NOMO-1 (cell line): ENCODE measurements around the gene SCML2.
"Not testable (repeated sequence)": the region's sequence is repeated elsewhere in the genome, so short reads cannot be mapped to it uniquely, and the experiment has no call there.

Source experiments
- DNase-seq, 2 experiments: peaks; one replicate each; lab custom pipeline; 2025; ENCODE audit not compliant: unreplicated experiment in 2 of 2; lab: John Stamatoyannopoulos, UW

The SCML2 gene

GRCh38 chrX:18354369-18355223 lies at the start of gene SCML2:
SCML2 (minus strand) TSS chrX:18354688; CDS start chrX:18334071, 20,617 bp downstream.
- no peak for DNase-seq

- no peak for DNase-seq
These were observed 47.3 kb upstream of the SCML2 start for GRCh38 chrX:18401848-18402213.

- DNase-seq: no peak
These were observed 40.0 kb upstream of the SCML2 start for GRCh38 chrX:18394477-18394876.

- peak in 1 of 2 experiments; percentile 57 for DNase-seq
These were observed 36.6 kb upstream of the SCML2 start for GRCh38 chrX:18390941-18391538.

- DNase-seq: peak in 1 of 2 experiments; percentile 3
These were observed 35.5 kb upstream of the SCML2 start for GRCh38 chrX:18389966-18390365.

GRCh38 chrX:18377796-18378195 lies 23.3 kb upstream of the SCML2 start:
- DNase-seq: peak in 1 of 2 experiments; percentile 21

GRCh38 chrX:18375131-18375805 lies 20.8 kb upstream of the SCML2 start:
- DNase-seq: not testable (repeated sequence)

- DNase-seq: not testable (repeated sequence)
These were observed 14.6 kb upstream of the SCML2 start for GRCh38 chrX:18369096-18369495.

GRCh38 chrX:18368402-18368801 lies 13.9 kb upstream of the SCML2 start:
- DNase-seq: no peak

GRCh38 chrX:18360867-18361266 lies 6.4 kb upstream of the SCML2 start:
- DNase-seq: no peak

GRCh38 chrX:18353931-18354368 lies 538 bp downstream of the SCML2 start:
- DNase-seq: no peak

- DNase-seq: no peak
These were observed 2.7 kb downstream of the SCML2 start for GRCh38 chrX:18351784-18352183.

GRCh38 chrX:18348047-18348446 lies 6.4 kb downstream of the SCML2 start:
- no peak for DNase-seq

- no peak for DNase-seq
These were observed 45.1 kb downstream of the SCML2 start for GRCh38 chrX:18309401-18309800.

GRCh38 chrX:18297251-18297650 lies 57.2 kb downstream of the SCML2 start:
- DNase-seq: no peak

GRCh38 chrX:18294893-18295292 lies 59.6 kb downstream of the SCML2 start:
- no peak for DNase-seq

- DNase-seq: no peak
These were observed 63.4 kb downstream of the SCML2 start for GRCh38 chrX:18291006-18291545.

GRCh38 chrX:18290200-18290599 lies 64.3 kb downstream of the SCML2 start:
- DNase-seq: no peak

GRCh38 chrX:18288716-18289115 lies 65.8 kb downstream of the SCML2 start:
- no peak for DNase-seq

- no peak for DNase-seq
These were observed 68.1 kb downstream of the SCML2 start for GRCh38 chrX:18286322-18286831.

GRCh38 chrX:18278449-18278848 lies 76.0 kb downstream of the SCML2 start:
- no peak for DNase-seq
